BLaER1 treated with 17β-estradiol and CSF1 and Interleukin-3, amounts not matched to agents 10 nM and 100 nM (cell line): ENCODE measurements around the gene ZNF224.

Experiments
- H3K27ac ChIP-seq, 11 experiments: shearing (Covaris generic); formaldehyde crosslinking; 2 replicates each; pipeline ENCODE4 v1.8.1; 2022
- H3K27me3 ChIP-seq, 11 experiments: shearing (Covaris generic); formaldehyde crosslinking; 2 replicates each; pipeline ENCODE4 v1.8.1; 2022
- H3K36me3 ChIP-seq, 11 experiments: shearing (Covaris generic); formaldehyde crosslinking; 2 replicates each; pipeline ENCODE4 v1.8.1; 2022
- H3K4me1 ChIP-seq, 10 experiments: shearing (Covaris generic); formaldehyde crosslinking; 2 replicates each; pipeline ENCODE4 v1.8.1; 2022
- H3K4me2 ChIP-seq, 11 experiments: shearing (Covaris generic); formaldehyde crosslinking; 2 replicates each; pipeline ENCODE4 v1.8.1; 2022
- H3K4me3 ChIP-seq, 10 experiments: shearing (Covaris generic); formaldehyde crosslinking; 2 replicates each; pipeline ENCODE4 v1.8.1; 2022
- H3K9ac ChIP-seq, 11 experiments: shearing (Covaris generic); formaldehyde crosslinking; 2 replicates each; pipeline ENCODE4 v1.8.1; 2022
- H3K9me3 ChIP-seq, 11 experiments: shearing (Covaris generic); formaldehyde crosslinking; replicated peaks in 1 of 11; 2 replicates each; pipeline ENCODE4 v1.8.1; 2022
- H4K20me1 ChIP-seq, 11 experiments: shearing (Covaris generic); formaldehyde crosslinking; 2 replicates each; pipeline ENCODE4 v1.8.1; 2022
- Cebpa-rat ChIP-seq, 11 experiments: shearing (Covaris generic); IDR thresholded peaks; 2 replicates each; pipeline ENCODE4 v1.8.1; 2022

Gene ZNF224

DNA sequence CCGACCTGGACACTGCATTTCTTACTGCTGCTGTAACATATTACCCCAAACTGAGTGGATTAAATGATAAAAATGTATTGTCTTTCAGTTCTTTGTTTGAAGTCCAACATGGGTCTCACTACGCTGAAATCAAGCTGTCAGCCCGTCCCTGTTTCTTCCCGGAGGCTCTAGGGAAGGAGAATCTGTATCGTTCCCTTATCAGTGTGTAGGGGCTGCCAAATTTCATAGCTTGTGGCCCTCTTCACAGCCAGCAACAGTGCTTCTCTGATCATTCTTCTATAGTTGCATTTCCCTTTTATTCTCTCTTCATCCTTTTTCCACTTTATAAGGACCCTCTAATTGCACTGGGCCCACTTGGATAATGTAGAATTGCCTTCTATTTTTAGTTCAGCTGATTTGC, 57.3 kb downstream of the ZNF224 start:
- no peak for TF ChIP-seq Cebpa-rat (IDR thresholded peaks at IDR 0.05)
- H3K9me3 ChIP-seq = peaks cover 34 to 48% (median 36%) of the 10 kb centered on the region in 11 experiments

DNA sequence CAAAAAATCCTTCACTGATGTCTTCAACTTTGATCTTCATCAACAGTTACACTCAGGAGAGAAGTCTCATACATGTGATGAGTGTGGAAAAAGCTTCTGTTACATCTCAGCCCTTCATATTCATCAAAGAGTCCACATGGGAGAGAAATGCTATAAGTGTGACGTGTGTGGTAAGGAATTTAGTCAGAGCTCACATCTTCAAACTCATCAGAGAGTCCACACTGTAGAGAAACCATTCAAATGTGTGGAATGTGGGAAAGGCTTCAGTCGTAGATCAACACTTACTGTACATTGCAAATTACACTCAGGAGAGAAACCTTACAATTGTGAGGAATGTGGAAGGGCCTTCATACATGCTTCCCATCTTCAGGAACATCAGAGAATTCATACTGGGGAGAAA, 62.3 kb downstream of the ZNF224 start:
- H3K9me3 ChIP-seq = peaks cover 68 to 89% (median 73%) of the 10 kb centered on the region in 11 experiments
- peaks cover 71 to 84% (median 76%) of the 10 kb centered on the region in 11 experiments for H3K36me3 ChIP-seq
- H3K27ac ChIP-seq = no peak overlapping the region
- no peak for TF ChIP-seq Cebpa-rat (IDR thresholded peaks at IDR 0.05)
- no peaks in the 10 kb centered on the region; a peak in 1 of 22 replicates for H3K27me3 ChIP-seq
- peak overlapping the region in 9 of 10 experiments; percentile 3 to 48 (median 30); a peak in 15 of 20 replicates for H3K4me3 ChIP-seq
- no peaks in the 10 kb centered on the region for H4K20me1 ChIP-seq
- no peak overlapping the region for H3K4me2 ChIP-seq
- no peak overlapping the region for H3K9ac ChIP-seq
- H3K4me1 ChIP-seq = no peaks in the 10 kb centered on the region

More for the DNA sequence above, 57.3 kb downstream of the ZNF224 start:
- no peaks in the 10 kb centered on the region for H3K27me3 ChIP-seq
- no peak overlapping the region for H3K4me3 ChIP-seq
- H3K27ac ChIP-seq = no peak overlapping the region
- peaks cover 93 to 100% (median 98%) of the 10 kb centered on the region in 11 experiments for H3K36me3 ChIP-seq
- H3K4me1 ChIP-seq = no peaks in the 10 kb centered on the region
- no peak overlapping the region for H3K9ac ChIP-seq
- no peaks in the 10 kb centered on the region for H4K20me1 ChIP-seq
- no peak overlapping the region for H3K4me2 ChIP-seq
